GM13976 (cell line): ENCODE data around the gene RFX3.

ENCODE experiments used
- DNase-seq: peaks from one replicate; pipeline ENCODE4 v3.0.0; 2012; ENCODE audit warnings: low spot score
- in situ Hi-C: fragments of 300-500 bp; cut with MboI; formaldehyde crosslinking; loops from one replicate; pipeline ENCODE4 v1.12.0; 2022; ENCODE audit warnings: low sequenced_read_pairs, mixed read lengths, inconsistent platforms; ENCODE audit not compliant: unreplicated experiment
- TF ChIP-seq, protein P1 (sequence below): IDR thresholded peaks from 2 replicates; pipeline ENCODE4 v1.5.1; 2012; ENCODE audit warnings: borderline replicate concordance, mild to moderate bottlenecking; ENCODE audit not compliant: insufficient read depth; ENCODE audit errors: extremely low read depth, missing control alignments, control extremely low read depth

Gene RFX3

DNA sequence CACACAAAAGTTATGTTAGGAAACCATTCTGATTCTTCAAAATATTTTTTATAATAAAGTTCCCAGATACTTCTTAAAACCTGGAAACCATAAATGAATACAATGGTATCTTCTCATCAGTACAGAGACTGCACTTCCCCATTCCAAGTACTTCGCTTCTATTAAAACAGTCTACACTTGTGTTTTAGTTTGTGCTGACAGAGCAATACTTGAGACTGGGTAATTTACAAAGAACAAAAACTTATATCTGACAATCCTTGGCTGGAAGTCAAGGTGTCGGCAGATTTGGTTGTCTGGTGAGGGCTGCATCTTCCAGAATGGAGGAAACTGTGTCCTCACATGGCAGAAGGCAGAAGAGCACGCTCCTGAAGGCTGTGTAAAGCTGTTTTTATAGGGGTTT lies 70.1 kb downstream of the RFX3 start:
- TF ChIP-seq, protein P1, sequence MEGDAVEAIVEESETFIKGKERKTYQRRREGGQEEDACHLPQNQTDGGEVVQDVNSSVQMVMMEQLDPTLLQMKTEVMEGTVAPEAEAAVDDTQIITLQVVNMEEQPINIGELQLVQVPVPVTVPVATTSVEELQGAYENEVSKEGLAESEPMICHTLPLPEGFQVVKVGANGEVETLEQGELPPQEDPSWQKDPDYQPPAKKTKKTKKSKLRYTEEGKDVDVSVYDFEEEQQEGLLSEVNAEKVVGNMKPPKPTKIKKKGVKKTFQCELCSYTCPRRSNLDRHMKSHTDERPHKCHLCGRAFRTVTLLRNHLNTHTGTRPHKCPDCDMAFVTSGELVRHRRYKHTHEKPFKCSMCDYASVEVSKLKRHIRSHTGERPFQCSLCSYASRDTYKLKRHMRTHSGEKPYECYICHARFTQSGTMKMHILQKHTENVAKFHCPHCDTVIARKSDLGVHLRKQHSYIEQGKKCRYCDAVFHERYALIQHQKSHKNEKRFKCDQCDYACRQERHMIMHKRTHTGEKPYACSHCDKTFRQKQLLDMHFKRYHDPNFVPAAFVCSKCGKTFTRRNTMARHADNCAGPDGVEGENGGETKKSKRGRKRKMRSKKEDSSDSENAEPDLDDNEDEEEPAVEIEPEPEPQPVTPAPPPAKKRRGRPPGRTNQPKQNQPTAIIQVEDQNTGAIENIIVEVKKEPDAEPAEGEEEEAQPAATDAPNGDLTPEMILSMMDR = no peak
- DNase-seq = no peak
- in situ Hi-C loops = loop anchor here (25.0 kb wide), 2 partner anchors 593 to 657 kb away; no protein-coding TSS in a partner anchor

- TF ChIP-seq, protein P1 = no peak
- in situ Hi-C loops = loop anchor here (25.0 kb wide), 2 partner anchors 593 to 657 kb away; no protein-coding TSS in a partner anchor
- no peak for DNase-seq
Observed at GRCh38 chr9:3455094-3455493, 70.7 kb downstream of the RFX3 start.

- TF ChIP-seq, protein P1 = no peak
- in situ Hi-C loops = loop anchor here (25.0 kb wide), 2 partner anchors 590 to 660 kb away; no protein-coding TSS in a partner anchor
- no peak for DNase-seq
Observed at GRCh38 chr9:3451956-3452355, 73.8 kb downstream of the RFX3 start.

- TF ChIP-seq, protein P1 = no peak
- in situ Hi-C loops = loop anchor here (10.0 kb wide), 1 partner anchor 213 kb away; no protein-coding TSS in a partner anchor
- DNase-seq = no peak
Observed at GRCh38 chr9:3447788-3448187, 78.0 kb downstream of the RFX3 start.

DNA sequence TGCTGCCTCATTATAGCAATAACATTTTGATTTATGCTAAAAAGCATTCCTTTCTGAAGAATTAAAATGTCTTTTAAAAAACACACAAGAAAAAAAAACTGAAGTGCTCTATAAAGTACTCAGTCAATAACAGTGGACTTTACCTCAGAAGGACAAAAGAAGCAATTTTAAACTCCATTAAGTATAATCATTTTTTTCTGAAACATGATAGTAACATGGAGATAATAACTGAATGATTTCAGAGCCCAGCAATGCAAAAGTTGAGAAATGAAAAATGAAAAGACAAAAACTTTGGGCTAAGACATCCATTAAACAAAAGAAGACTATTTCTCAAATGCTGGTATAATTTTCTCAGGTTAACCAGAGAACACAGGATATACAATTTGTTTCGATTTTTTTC lies 78.7 kb downstream of the RFX3 start:
- TF ChIP-seq, protein P1 = no peak
- no peak for DNase-seq
- in situ Hi-C loops = loop anchor here (10.0 kb wide), 1 partner anchor 212 kb away; no protein-coding TSS in a partner anchor

GRCh38 chr9:3446313-3446712 lies 79.5 kb downstream of the RFX3 start:
- in situ Hi-C loops = loop anchor here (10.0 kb wide), 1 partner anchor 212 kb away; no protein-coding TSS in a partner anchor

More at GRCh38 chr9:3446313-3446712, 79.5 kb downstream of the RFX3 start:
- TF ChIP-seq, protein P1 = no peak
- no peak for DNase-seq
